ENCODE data around the gene ZNF627.

GRCh38 chr19:11594084-11594483 lies 3.2 kb upstream of the ZNF627 start:
- TF ChIP-seq CTCF (conservative IDR thresholded peaks at IDR 0.05) (no peak), EZH2 (IDR thresholded peaks at IDR 0.05; ENCODE audit: low read depth) (no peak)
